HG03045 (cell line): ENCODE data around the gene NRAS.

Source experiments
- ATAC-seq: cut with Tn5 transposase; IDR thresholded peaks from one replicate; pipeline ENCODE4 v1.9.1; 2021; ENCODE audit warnings: mild to moderate bottlenecking, moderate library complexity; ENCODE audit not compliant: unreplicated experiment

NRAS gene

DNA sequence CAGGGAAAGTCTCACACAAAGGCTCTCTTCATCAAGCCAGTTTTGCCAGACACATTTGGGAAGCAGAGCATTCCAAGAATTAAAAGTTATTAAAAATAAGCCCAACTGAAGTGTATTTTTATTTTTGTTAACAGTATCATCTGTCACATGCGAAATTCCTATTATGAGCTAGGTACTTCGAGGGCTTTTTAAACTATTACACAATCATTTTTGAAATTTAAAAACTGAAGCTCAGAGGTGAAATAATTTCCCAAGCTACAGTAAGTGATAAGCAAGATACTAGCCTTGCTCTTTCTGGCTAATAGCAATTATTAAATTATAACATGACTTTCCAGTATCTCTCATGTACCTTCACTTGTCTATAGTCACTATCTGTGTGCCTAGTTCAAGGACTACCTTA lies 12.0 kb upstream of the NRAS start:
- ATAC-seq = no peak

DNA sequence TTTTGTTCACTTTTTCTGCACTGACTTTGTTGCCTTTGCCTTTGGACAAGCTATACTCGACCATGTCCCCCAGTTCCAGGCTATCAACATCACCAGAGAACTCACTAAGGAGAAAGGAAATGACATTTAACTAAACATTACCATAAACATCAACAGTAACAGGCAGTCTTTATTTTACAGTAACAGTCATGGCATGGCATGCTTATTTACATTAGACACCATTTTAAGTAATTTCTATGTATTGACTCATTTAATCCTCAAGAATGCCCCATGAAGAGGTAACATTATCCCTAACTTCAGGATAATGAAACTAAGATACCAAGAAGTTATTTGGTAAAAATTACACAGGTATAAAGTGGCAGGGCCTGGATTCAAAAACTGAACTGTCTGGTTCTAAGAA lies 8.7 kb upstream of the NRAS start:
- no peak for ATAC-seq

DNA sequence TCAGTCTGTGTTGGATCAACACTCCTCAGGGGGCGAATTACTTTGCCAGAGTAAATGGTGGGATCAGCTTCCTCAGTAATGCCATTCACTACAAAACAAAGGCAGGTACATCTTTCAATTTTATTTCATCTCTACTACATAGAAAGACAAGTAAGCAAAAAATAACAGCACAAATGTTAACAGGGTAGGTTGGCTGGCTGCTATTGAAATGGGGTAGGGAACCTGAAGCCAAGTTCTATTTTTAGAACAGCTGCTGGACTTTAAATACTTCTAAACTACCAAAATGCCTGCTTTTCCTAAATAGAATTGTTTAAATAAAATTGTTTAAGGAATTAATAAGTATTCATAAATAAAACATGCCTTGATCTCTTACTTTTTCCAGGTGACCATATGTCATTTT lies 7.3 kb upstream of the NRAS start:
- ATAC-seq = no peak

DNA sequence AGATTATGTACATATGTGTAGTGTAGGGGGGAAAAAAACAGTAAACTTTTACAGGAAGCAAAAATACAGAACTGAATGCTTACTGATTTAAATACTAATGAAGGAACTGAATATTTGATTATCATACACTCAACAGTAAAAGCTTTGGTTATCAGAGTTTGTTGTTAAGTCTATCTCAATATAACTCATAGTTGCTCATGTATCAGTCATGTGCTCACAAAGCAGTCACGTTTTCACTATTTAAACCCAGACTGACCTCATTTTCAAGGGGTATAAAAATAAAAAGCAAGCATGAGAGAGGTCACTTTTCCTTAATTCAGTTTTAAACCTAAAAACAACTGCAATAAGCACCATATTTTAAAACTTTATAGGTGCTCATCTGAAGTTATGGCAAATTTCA lies 6.9 kb upstream of the NRAS start:
- no peak for ATAC-seq

DNA sequence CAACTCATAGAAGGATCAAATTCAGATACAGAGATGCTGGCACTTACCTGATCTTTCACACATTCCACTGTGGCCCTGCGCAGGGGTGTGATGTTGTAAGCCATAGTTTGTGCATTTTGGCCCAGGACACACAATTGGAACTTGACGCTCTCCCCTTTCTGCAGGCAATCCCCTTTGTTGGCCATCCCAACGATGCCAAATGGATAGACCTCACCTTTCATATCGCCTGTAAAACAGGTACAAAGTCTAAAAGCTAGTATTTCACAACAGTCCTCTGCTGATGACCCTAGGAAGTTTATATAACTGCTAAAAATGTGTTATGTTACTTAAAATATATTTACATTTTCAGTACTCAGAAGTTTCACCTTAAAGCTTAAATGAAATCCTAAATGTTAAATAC lies 3.9 kb upstream of the NRAS start:
- ATAC-seq = no peak

DNA sequence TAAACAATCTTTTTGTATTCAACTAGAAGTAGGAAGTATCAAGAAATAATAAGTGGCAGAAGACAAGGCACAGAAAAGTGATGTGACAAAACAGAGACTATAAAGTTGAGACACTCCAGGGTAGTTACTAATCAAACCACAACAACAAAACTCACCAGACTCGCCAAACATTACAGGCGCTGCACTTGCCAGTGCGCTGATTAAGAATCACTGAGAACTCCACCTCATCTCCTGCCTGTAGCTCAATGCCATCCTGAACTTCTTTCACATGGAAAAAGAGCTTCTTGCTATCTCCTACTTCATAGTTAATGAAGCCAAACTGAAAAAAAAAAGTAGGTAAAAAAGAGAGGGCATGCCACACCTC lies 2.8 kb upstream of the NRAS start:
- ATAC-seq = no peak

DNA sequence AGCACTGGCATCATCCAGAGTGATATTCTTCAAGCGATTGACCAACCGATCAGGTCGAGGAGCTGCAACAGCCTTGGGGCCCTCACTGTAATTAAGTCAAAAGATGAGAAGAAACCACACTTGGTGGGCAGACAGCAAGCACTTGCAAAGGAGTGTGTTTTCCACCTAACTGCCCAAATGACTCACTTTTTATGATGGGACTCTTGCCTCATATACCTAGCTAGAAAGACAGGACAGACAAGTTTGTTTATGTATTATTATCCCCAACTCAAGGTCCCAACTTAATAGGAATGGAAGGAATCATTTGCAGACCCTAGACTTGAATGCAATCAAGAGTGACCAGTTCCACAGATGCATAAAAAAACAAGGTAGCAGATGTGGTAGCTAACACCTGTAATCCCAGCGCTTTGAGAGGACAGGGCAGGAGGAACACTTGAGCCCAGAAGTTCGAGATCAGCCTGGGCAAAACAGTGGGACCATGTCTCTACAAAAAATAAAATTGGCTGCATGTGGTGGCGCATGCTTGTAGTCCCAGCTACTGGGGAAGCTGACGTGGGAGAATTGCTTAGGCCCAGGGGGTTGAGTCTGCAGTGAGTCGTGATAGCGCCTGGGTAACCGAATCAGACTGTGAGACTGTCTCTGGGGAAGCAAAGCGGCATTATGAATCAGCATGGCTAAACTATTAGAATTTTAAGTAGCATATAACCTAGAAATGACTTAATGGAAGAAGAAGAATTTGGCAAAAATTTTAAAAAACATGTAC lies 2.3 kb upstream of the NRAS start:
- no peak for ATAC-seq

DNA sequence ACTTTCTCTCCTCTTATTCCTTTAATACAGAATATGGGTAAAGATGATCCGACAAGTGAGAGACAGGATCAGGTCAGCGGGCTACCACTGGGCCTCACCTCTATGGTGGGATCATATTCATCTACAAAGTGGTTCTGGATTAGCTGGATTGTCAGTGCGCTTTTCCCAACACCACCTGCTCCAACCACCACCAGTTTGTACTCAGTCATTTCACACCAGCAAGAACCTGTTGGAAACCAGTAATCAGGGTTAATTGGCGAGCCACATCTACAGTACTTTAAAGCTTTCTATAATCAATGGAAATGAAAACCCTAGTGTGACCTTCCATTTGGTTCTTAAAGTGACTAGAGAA lies 643 bp downstream of the NRAS start:
- no peak for ATAC-seq

DNA sequence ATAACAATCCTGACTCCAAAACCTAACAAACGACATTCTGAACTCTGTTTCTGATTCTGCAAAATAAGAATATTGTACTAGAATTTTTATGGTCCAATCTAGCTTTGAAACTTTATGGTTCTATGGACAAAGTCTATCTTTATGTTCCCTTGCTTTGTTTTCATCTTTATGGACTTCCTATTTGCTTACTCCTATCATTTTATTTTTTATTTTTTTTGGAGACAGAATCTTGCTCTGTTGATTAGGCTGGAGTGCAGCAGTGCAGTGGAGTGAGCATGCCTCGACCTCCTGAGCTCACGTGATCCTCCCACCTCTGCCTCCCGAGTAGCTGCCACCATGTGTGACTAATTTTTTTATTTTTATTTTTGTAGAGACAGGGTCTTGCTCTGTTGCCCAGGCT lies 3.6 kb downstream of the NRAS start:
- ATAC-seq = no peak

DNA sequence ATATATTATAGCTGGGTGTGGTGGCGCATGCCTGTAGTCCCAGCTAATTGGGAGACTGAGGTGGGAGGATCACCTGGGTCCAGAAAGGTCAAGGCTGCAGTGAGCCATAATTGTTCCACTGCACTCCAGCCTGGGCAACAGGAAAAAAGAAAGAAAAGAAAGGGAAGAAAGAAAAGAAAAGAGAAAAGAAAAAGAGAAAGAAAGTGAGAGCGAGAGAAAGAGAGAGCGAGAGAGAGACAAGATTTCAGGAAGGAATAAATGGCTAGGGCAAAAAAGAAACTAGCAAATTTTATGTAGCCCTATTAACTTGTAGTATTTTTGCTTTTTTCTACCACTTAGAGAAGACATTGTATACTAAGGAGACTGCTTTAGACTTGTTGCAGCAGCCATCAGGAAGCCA lies 6.2 kb downstream of the NRAS start:
- ATAC-seq = no peak

DNA sequence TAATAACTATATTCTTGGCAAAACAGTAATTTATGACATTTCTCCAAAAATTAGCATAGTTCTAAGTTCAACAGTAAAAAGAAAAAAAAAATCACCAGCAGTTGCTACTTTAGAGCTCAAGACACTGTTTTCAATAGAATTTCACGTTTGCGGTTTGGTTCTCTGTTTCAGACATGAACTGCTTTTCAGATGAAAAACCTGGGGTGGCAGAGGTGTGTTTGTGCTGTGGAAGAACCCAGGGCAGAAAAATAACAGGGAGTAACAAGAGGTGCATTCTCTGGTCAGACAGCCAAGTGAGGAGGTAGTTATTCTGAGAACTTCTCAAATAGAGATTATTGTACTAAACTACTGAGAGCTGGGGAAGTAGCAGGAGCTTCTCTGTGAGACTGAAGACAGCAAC lies 9.0 kb downstream of the NRAS start:
- ATAC-seq = no peak

DNA sequence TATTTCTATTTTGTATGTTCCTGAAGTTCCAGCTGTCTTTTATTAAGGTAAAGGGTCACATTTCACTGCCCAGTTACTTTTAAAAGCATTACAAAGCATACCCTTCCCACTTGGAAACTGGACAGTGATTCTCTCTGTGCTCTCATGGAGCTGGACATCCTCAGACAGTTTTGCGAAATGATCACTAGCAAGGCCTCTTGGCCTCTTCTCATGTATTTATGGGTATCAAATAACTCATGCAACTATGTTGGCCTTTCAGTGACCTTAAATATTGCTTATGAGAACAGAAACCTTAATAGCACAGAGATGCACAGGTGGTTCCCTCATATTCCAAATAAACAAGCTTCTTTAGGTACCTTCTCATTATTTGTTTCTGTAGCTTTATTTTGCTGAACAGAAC lies 13.3 kb downstream of the NRAS start:
- ATAC-seq = peak; percentile 56

DNA sequence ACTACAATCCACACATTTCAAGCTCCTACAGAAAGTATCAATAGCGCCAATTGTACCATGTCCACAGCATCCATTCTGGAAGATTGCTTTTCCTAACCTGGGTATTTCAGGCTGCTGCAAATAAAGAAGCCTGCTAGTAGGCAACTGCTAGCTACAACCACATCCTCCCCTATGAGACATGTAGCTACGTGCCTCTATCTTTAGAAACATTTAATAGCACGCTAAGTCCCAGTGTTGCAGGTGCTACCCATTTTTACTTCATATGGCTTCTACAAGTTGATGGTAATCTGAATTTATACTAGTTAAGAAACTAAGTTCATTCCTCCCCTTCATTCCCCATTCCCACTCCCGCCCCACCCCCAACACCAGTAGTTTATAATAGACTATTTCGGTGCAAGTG lies 13.8 kb downstream of the NRAS start:
- ATAC-seq = no peak

DNA sequence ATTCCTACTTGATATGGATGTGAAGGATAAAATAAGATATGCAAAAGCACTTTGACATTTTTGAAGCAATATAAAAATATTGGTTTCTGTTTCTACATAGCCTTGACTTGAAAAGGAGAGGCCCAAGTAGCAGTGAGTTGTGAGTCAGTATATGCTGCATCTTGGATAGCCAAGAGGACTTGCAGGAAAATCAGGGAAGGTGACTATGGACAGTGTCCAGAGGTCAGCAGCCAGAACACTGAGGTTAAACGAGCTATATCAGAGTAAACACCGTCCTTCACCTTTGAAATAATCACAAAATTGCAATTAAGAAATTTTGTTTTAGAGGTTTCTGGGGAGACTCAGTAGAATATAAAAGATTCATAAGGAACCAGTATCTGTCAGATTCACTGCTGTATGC lies 14.6 kb downstream of the NRAS start:
- no peak for ATAC-seq

DNA sequence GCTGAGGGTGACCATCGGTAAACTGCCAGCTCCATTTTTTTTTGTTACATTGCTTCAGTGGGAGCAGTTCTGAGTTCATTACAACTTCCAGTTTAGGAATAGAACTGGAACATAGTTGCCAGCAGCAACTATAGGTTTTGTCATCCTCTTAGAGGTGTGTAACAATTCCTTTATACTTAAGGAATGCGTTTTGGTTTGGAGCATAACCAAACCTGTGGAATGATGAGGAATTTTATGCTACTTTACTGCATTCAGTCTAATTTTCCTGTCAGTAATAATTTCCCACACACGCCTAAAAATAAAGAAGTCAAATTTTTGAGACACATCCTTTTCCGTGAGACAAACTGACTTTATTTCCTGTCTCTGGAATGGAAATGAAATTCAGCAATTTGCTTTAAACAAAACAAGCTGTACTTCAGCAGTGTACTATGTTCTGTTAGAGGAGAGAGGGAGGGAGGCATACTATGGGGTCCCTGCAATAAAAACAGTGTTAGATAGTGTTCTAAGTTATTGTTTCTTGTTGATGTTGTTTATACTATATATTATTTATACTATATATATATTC lies 16.5 kb downstream of the NRAS start:
- ATAC-seq = no peak

DNA sequence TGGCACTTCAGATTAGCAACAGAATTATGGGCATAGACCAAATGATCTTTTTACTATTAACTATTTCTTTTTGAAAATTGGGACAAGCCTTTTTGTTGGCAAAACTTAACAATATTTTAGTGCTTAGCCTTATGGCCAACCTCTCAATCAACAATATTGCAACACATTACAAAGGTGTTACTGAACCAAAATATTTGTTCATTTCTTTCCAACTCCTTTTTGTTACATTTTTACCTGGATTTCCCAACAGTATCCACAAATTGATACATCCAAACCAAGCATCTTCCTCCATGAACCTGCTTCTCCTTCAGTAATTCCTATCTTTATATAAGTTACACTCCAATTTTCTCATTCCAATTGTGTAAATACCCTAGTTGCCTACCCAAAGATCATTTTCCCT lies 19.8 kb downstream of the NRAS start:
- no peak for ATAC-seq

DNA sequence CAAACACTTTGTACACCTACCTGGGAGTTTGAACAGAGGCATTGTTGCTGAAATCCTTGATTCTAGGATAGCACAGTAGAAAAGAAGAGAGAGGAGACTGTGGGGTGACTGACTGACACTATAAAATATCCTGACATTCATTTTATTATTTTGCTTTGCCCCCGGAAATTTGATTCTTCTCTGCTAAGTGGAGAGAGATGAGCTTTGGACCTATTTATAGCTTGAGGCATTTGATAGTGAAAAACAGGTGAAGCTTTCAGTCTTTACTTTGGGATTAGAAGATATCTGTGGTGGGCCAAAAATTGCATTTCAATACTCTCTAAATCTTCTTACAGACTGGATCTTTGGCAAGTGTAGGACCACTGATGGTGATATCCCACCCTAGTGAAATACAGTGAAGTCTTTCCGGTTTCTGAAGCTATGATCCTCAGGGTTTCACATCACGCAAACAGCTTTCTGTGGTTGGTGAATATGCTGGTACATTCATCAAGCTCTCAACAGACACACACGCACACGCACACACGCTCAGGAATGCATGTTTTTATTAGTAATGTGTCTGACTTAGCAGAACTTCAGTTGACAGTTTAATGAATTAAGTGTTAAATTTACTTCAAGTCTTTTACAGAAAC lies 21.0 kb downstream of the NRAS start, which contains the start of gene AMPD1:
TSS of gene AMPD1 (minus strand) at position 117 of the 629 bp plus-strand sequence. CDS start at position 42, 75 bp downstream.
- no peak for ATAC-seq

DNA sequence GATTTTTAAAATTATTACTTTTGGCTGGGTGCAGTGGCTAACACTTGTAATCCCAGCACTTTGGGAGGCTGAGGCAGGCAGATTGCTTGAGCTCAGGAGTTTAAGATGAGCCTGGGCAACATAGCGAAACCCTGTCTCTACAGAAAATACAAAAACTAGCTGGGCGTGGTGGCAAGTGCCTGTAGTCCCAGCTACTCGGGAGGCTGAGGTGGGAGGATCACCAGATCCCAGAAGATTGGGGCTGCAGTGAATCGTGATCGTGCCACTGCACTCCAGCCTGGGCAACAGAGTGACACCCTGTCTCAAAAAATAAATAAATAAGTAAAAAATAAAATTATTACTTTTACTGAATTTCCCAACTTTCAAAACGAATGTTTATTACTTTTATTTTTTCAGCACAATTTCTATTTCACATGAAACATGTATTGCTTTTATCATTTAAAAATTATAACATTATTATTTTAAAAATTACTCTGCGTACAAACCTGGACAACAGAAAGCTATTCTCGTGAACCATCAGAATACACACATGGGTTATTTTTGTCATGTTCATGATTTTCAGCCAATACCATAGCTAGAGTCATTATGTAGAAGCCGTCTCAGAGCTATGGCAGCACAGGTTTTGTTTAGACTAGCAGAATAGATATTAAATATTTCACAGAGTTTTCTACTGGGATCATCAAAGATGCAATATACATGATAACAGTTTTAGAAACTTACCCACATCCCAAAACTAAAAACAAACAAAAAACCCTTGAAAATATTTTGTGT lies 21.8 kb downstream of the NRAS start:
- ATAC-seq = no peak

DNA sequence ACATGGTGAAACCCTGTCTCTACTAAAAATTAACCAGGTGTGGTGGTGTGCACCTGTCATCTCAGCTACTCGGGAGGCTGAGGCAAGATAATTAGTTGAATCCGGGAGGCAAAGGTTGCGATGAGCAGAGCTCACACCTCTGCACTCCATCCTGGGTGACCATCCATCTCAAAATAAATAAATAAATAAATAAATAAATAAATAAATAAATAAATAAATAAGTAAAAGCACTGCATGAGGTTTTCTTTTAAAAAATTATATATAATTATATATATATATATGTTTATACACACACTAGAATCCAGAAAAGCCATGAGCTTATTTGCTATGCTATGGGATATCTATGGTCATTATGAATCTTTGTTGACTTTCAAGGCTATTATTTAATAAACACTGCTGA lies 23.6 kb downstream of the NRAS start:
- no peak for ATAC-seq

DNA sequence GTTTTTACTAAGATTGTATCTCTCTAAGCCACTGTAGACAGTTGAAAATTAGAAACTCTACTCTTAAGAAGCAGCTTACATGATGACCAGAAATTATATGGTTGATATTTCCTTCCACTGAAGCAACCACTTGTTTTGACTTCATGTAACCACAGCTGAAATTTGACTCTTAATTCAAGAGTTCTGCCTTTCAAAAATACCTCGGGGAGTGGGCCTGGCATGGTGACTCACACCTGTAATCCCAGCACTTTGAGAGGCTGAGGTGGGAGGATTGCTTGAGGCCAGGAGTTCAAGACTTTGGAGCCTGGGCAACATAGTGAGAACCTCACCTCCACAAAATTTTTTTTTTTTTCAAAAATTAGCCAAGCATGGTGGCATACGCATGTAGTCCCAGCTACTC lies 25.5 kb downstream of the NRAS start:
- ATAC-seq = no peak

DNA sequence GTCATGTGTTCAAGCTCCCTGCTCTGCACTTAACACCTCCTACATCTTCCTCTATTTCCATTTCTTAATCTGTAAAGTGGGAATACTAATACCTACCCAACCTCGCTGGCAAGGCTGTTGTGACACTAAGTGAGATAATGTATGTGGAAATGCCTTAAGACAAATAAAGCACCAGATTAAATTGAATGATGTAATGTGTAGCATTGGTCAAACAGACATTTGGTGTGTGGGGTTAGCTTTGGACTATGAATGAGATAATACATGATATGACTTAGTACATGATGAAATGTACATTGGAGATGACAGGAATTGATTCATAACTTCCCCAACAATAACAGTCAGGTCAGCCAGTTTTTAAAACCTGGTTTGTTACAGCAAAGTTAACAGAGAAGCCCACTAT lies 26.4 kb downstream of the NRAS start:
- no peak for ATAC-seq

DNA sequence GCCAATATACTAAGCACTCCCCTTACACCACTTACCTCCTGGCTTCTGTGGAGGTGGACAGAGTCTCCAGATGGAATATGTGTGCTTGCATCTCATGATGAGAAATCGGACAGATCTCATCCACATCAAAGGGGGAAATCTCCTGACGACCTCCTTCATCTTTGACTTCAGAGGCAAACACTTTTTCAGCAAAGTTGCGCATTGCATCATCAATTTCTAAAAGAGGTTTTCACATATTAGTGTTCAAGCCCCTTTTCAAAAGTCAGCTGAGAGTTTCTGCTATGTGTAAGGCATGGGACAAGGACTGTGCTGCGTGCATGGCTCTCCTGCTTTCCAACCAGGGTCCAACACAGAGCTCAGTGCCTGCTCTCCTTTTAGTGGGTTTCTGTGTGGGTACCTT lies 28.0 kb downstream of the NRAS start:
- no peak for ATAC-seq
